HG03558 (cell line): ENCODE measurements around the gene ERC1.

Experiments
- ATAC-seq: cut with Tn5 transposase; IDR thresholded peaks from one replicate; pipeline ENCODE4 v1.9.1; 2021; ENCODE audit warnings: moderate number of reproducible peaks; ENCODE audit not compliant: unreplicated experiment; ENCODE audit errors: extremely low read depth

ERC1 gene

GRCh38 chr12:1453810-1454209 is 462.8 kb downstream of the ERC1 start:
- no peak for ATAC-seq

GRCh38 chr12:1456885-1457284 is 465.9 kb downstream of the ERC1 start:
- no peak for ATAC-seq

- ATAC-seq, result no peak
Observed at GRCh38 chr12:1457901-1458300, 466.9 kb downstream of the ERC1 start.

GRCh38 chr12:1459339-1459738 is 468.3 kb downstream of the ERC1 start:
- ATAC-seq, result no peak

- no peak for ATAC-seq
Observed at GRCh38 chr12:1463073-1463905, 472.3 kb downstream of the ERC1 start.

- no peak for ATAC-seq
Observed at GRCh38 chr12:1464925-1465324, 473.9 kb downstream of the ERC1 start.

GRCh38 chr12:1465990-1466389 is 475.0 kb downstream of the ERC1 start:
- ATAC-seq, result no peak

GRCh38 chr12:1466481-1467154 is 475.6 kb downstream of the ERC1 start:
- no peak for ATAC-seq

- ATAC-seq, result no peak
Observed at GRCh38 chr12:1467710-1468109, 476.7 kb downstream of the ERC1 start.

- no peak for ATAC-seq
Observed at GRCh38 chr12:1469070-1469469, 478.0 kb downstream of the ERC1 start.

- ATAC-seq, result no peak
Observed at GRCh38 chr12:1470051-1470450, 479.0 kb downstream of the ERC1 start.

GRCh38 chr12:1471224-1471623 is 480.2 kb downstream of the ERC1 start:
- no peak for ATAC-seq

- ATAC-seq, result no peak
Observed at GRCh38 chr12:1473418-1473817, 482.4 kb downstream of the ERC1 start.

GRCh38 chr12:1474041-1474573 is 483.1 kb downstream of the ERC1 start:
- no peak for ATAC-seq

GRCh38 chr12:1474574-1475153 is 483.6 kb downstream of the ERC1 start:
- ATAC-seq, result no peak

- ATAC-seq, result no peak
Observed at GRCh38 chr12:1479645-1480044, 488.6 kb downstream of the ERC1 start.

GRCh38 chr12:1481326-1481725 is 490.3 kb downstream of the ERC1 start:
- ATAC-seq, result no peak

- no peak for ATAC-seq
Observed at GRCh38 chr12:1481906-1482305, 490.9 kb downstream of the ERC1 start.

GRCh38 chr12:1488908-1489381 is 497.9 kb downstream of the ERC1 start:
- no peak for ATAC-seq

GRCh38 chr12:1491983-1492697 is 501.1 kb downstream of the ERC1 start:
- ATAC-seq, result no peak
